Head of caudate nucleus (tissue), 42 donors: Measurements from ENCODE around the gene AGBL1.

Source experiments
- DNase-seq, 42 donors: peaks; one replicate each; pipeline versions ENCODE4 v3.0.0 to v3.0.0-alpha.2; 2020 to 2021; ENCODE audit warnings: mixed read lengths in 7 of 42
- intact Hi-C: fragments of 100-400 bp; cut with DNase I; formaldehyde crosslinking; loops from one replicate; pipeline ENCODE4 v1.15.0; 2022

The AGBL1 gene

DNA sequence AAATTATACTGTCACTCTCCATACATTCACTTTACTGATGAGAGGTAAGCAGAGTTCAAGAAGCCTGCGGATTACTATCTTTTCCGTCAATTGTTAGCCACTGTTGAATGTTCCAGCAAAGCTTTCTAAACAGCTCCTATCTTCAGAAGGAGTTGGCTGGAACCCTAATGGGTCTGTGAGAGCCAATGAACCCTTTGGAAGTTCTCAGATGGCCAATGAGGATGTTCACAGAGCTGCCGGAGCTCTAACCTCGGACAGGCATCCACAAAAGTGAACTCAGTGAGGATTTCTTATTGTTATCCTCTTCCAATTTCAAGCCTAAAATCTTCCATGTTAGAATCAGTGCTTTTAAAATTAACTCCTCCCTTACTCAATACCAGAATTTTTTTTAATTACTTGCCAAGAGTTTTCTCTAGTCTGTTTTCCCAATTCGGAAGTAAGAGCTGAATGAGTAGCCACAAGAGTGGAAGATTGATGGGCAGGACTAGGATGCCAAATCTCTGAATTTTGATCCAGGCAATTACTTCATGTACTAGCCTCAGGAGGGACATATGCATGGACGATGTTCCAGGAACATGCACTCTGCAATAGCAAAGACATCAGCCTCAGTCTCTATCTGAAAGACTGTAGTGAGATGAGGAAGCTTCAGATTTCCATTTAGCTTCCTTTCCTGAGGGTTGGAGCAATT is 78.1 kb downstream of the AGBL1 start:
- intact Hi-C loops = no loop called here
- DNase-seq = no peak

DNA sequence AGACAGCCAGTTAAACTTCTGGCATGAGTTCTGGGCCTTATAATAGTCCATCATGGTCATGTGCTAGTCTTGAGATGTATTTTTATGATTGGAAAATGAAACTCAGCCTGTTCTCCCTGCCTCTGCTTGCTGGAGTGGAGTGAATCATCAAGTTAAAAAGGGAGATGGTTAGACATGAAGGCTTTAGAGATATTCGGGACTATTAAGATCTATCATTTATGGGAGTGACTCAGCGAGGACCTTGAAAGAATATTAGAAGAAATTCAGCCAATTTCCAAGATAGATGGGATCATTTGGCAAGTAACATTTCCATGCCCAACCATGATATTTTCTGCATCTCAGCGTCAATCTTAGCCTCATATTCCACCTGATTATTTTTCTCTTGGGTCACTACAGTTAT is 79.8 kb downstream of the AGBL1 start:
- no peak for DNase-seq
- intact Hi-C loops = no loop called here

DNA sequence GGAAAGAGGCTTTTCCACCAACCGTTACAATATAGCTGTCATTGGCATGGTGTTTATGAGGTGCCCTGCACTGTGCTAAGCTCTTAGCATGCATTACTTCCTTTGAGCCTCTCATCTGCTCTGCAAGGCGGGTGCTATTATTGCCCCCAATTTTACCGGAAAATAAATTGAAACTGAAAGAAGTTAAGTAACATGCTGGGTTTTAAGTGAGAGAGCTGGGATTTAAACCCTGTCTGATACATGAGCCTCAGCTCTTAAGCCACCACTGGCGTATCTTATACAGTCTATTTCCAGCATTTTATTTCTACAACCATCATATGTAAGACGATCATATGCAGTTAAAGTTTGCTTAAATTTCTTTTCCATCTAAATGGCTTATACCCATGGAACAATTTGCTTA is 81.6 kb downstream of the AGBL1 start:
- DNase-seq = no peak
- intact Hi-C loops = no loop called here

DNA sequence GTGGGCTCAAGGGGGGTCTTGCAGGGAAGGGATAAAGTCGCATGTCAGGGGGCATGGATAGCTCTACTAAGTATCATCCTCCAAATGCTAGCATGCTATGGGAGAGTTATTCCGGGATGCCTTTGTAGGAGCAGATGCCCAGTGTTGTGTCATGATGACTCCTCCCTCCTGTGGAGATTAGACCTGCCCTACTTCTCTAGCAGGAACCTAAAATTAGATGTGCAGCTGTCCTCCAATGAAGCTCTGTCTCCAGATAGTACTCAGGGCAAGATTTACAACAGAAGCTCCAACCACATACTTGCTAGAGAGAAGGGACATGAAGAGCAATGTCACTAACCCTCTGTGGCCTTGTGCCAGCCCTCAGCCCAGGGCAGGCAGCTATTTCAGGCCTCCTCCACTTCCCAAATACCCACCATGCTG is 82.5 kb downstream of the AGBL1 start:
- DNase-seq = peak in 1 of 42 donors; percentile 2
- intact Hi-C loops = no loop called here

DNA sequence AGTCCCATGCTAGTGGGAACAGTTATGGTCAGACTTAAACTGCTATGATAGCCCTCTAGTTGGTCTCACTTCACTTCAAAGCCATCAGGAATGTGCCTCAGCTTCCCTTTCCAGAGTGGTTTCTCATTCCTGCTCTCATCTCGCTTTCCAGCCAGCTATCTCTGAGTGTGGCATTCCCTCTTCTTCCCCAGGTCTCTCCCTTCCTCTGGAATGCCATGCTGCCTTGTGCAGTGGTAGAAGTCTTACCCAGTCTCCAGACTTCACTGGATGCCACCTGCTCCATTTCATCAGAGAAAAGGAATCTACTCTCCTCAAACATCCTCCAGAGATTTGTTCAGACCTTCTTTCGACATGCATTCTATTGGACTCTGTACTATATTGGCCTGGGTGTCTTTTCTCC is 83.0 kb downstream of the AGBL1 start:
- intact Hi-C loops = no loop called here
- DNase-seq = no peak

DNA sequence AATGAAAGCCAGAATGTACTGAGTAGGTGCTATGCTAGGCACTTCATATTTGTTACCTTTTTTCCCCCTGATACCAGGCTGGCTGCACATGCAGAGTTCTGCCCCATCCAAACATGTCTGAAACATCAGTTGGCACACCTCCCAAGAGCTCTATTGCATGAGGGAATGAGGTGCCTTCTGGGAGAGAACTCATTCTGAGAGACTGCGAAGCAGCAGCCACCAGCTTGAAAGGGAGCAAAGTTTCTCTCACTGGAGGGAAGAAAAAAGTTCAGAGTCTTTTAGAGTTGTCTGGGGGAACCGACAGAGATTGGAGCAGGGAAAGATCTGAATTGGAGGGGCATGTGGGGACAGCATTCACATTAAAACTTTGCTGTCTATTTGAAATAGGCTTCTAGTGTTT is 84.1 kb downstream of the AGBL1 start:
- intact Hi-C loops = no loop called here
- DNase-seq = no peak

DNA sequence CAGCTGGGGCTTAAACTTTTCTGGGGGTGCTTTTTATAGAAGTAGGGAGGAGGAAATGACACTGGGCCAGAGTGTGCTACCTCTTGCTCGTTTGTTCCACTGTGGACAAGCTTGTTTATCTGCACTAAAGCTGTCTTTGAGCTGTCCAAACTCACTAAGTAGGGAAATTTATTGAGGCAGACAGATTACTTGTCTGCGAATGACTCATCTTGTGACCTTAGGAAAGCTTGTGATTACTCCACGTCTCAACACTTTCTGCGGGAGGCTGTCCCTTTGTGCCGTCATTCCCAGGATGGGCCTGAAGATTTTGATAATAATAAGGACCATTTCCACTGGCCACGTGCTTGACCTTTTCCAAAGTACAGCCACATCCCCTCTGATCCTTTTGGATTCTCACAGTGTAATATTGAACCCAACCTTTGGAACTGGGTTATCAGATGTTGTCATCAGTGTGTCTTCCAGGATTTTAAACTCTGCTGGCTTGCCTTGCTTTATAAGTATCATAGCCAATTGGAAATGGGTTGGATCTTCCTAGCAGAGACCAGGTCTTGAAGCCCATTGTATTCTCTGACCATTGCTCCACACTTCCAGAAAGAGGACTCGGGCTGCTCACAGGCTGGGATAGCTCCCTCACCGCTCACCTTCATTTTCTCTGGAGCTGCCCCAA is 84.7 kb downstream of the AGBL1 start:
- DNase-seq = no peak
- intact Hi-C loops = no loop called here

DNA sequence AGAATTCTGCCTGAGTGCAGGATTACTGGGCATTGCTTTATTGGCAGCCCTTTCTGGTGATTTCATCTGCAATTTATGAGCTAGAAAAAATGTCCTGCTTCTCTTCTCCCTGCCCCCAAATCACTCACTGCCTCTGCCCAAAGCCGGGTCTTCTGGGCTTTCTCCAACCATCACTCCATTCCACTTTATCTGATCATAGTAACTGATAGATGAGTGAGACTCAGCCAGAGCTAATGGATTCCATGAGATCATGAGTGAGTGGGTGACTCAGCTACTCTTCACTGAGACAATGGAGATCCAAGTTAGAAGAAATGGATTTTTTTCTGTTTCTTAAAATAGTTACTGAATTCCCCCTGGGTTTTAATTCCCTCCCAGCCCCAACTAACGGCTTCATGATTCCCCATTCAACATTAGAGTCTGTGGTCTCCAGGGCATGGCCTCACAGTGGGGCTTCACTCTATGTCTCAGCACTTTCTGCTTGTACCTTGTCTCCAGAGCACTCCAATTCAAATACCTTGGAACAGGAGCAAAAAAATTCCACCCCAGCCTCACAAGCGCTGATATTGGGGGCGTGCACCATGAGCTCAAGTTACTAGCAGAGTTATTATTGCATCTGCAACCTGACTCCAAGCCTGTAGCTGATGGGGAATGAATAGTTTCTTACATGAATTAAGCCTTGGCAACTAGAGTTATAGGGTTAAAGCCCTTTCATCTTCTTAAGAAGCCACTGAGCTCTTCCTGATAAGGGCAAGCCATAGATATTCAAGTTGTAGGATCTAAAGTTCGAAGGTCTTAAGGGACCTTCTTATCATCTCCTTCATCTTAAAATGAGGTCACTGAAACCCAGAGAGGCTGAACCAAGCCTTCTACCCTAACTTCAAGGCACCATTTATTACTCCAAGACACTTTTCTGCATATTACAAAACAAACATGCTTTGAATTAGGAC is 85.9 kb downstream of the AGBL1 start:
- intact Hi-C loops = no loop called here
- DNase-seq = peak in 41 of 42 donors; percentile 20 to 89 (median 55)

DNA sequence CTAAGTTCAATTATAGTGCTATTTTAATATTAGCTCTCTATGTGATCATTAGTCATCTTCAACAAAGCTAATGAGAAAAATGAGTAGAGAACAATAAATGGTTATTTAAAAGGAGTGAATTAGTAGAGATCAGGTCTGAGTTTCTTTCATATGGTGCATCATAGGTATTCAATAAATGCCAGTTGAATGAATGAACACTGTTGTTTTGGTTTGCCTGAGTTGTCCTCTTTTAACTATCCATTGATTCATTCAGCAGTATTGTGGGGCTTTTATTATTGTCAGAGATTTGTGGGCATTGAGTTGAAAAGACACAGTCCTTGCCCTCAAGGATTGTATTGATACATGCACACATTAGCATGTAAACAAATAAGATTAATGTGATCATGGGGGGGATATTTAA is 88.2 kb downstream of the AGBL1 start:
- intact Hi-C loops = no loop called here
- DNase-seq = no peak

DNA sequence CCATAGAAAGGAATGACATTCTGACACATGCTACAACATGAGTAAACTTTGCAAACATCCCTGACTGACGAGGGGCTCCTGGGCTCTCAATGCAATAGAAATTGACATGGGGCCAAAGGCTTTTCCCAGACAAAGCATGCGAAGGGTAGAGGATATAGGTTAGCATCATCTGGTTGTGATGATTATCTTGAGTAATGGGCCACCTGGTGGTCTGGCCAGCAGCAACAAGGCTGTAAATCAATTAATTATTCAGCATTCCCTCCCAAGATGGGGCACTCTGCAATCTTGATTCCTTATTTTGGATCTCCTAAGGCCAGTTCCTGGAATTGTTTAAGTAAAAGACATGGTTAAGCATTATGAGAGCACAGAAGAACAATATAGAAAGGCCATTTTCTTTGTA is 99.2 kb downstream of the AGBL1 start:
- intact Hi-C loops = no loop called here
- DNase-seq = no peak

DNA sequence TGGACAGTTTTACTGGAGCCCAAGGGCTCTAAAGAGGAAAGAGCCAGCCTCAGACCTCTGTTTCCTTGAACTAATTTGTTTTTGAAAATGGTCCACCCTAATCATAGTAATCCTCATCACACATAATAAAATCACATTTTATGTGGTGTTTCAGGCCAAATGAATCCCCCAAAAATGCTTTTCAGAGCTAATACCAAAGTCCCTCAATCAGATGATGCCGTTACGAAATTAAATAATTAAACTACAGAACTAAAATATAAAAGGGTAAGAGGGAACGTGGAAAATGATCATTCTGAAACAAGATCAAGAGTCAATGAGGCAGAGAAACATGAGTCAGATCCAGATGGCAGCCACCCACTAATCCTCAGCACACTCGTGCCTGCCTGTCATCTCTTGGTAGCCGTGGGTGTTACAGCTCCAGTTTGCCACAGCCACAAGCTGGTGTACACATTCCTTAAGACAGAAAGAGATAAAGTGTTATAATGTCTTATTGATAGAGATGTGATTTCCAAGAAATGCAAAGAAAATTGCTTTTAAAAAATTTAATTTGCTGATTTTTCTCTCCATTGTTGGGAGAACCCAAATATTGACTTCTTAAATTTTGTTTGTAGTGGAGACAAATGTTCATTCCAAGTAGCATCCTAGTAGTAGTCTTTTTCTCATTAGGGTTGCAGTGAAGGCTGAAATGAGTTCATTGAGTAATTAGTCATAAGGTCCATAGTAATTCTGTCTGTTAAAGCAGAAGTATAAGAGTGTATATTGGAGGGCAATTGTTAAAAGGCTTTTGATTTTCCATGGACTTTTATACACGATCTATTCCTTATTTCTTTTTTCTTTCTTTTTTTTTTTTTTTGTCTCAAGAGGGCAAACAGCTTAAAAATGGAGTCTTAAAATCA is 104.2 kb downstream of the AGBL1 start:
- intact Hi-C loops = no loop called here
- DNase-seq = peak in 41 of 42 donors; percentile 22 to 89 (median 67)

DNA sequence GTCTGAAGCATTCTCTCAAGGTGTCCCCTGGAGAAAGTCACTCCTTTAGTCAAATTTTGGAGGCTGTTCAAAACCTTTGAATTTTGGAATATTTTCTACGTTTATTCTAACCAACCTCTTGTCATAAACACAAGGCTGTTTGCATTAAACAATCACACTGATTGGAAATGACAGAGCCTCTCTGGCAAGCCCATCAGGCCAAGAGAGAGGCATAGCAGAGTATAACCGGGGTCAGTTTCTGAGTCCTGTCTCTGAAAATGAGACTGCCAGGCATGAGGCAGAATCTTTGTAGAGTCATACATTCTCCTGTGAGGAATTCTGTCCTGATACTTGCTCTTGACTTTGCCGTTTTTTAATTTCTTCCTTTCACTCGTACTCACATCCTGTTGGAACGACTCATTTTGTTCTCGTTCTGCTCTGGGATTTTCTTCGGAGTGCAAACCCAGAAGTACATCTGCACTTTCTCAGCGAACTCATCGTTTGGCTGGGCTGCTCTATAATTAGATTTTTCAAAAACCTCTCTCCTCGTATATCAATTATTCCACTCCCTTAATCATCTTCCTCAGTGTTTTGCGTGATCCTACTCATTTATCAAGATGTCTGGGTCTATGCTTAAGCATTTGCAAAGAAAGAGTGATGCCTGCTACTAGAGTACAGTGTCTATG is 114.2 kb downstream of the AGBL1 start:
- intact Hi-C loops = no loop called here
- DNase-seq = peak in 1 of 42 donors; percentile 37

DNA sequence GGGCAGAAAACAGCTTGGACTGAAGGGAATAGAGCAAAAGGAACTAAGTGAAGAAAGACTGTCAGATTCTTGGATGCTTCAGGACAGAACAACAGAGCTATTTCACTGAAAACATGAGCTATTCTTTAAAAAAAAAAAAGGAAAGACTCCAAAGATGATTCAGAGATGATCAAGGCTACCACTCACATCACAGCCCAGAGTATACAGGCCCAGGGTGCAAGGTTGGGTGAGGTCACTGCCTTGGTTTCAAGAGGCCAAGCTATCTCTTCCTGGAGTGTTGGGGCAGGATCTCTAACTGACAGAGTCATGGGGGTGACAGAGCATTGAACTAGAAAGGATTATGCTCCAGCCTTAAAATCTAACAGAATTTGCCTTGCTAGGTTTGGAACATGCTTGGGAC is 118.1 kb downstream of the AGBL1 start:
- intact Hi-C loops = no loop called here
- no peak for DNase-seq

DNA sequence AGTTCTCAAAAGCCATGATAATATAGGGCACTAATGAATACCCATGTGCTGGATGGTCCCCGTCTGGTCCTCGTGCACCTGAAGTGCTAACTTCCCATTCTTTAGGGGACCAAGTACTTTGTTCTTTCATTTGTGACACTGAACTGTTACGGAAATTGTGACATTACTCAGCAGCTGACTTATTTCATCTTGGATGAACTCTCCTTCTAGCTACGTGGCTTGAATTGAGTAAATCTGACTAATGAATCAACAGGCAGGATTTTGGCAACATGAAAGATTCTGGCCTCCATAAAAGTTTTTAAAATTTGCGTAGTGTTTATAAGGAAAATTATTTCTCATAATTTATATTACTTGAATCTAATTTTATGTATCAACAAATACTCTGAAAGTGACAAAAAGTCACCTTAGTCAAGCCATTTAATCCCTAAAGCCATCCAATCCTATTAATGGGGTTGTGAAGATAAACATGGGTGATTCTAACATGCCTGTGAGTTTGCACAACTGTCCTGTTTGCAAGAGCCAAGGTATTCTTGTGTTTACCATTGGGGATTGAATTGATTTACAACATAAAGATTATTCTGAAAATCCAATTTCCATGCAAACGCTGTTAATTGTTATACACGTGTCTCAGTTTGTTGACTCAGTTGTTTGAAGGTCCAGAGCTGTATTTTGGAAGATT is 119.9 kb downstream of the AGBL1 start:
- intact Hi-C loops = no loop called here
- no peak for DNase-seq

DNA sequence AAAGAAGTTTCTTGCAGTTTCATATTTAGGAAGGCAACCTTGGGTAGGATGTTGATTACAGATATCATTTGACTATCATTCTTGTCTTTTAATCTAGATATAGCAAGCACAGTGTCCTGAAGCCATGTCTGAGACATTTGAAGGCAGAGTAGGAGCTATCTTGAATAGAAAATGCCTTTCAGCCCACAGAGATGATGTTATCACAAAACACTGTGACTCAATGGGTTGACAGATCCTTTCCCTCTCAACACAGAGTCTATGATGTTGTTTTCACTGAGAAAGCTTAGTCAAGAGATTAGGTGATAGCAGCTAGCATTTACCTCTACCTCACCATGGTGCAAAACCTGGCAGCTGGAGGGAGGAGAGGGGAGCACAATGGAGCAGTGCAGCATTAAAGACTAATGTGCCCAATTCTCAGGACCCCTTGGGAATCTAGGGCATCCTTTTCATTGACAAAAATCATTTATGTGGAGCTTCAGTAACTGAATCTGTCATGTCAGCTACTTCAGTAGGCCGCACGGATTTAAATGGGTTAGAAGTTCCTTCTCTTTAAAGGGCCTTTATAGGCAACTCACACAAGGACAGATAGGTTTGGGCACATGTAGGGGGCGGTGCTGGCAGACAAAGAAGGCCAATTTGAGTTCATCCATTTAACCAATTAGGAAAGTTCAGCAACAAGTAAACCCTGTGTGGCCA is 121.8 kb downstream of the AGBL1 start:
- intact Hi-C loops = no loop called here
- no peak for DNase-seq

DNA sequence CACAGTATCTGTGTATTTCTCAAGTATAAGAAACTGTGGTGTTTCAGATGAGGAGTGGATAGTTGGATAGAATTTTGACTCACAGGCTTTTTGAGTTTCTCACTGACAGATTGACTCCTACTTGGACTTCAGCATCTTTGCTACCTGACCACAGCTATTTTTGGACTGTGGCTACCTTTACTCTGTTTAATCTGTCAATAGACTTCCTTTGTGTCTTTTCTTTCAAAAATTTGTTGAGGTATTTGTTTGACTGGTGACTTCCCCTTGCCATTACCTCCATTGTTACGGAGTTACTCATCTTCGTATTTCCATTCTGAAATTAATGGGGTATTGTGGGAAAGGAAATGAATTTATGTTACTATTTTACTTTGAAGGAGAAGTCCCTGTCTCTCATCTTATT is 123.8 kb downstream of the AGBL1 start:
- no peak for DNase-seq
- intact Hi-C loops = no loop called here

DNA sequence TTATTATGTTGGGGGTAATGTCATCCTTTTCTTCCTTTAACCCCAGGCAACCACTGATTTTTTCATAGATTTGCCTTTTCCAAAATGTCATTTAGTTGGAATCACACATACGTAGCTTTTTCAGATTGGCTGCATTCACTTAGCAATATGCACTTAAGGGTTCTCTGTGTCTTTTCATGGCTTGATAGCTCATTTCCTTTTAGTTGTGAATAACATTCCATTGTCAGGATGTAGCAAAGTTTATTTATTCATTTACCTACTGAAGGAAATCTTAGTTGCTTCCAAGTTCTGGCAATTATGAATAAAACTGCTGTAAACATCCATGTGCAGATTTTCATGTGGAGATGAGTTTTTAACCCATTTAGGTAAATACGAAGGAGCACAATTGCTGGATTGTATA is 125.4 kb downstream of the AGBL1 start:
- no peak for DNase-seq
- intact Hi-C loops = no loop called here
